Measurements from ENCODE around the gene SLC6A18.

The SLC6A18 gene

GRCh38 chr5:1219768-1220100 is 5.4 kb upstream of the SLC6A18 start:
- TF ChIP-seq, protein P1, sequence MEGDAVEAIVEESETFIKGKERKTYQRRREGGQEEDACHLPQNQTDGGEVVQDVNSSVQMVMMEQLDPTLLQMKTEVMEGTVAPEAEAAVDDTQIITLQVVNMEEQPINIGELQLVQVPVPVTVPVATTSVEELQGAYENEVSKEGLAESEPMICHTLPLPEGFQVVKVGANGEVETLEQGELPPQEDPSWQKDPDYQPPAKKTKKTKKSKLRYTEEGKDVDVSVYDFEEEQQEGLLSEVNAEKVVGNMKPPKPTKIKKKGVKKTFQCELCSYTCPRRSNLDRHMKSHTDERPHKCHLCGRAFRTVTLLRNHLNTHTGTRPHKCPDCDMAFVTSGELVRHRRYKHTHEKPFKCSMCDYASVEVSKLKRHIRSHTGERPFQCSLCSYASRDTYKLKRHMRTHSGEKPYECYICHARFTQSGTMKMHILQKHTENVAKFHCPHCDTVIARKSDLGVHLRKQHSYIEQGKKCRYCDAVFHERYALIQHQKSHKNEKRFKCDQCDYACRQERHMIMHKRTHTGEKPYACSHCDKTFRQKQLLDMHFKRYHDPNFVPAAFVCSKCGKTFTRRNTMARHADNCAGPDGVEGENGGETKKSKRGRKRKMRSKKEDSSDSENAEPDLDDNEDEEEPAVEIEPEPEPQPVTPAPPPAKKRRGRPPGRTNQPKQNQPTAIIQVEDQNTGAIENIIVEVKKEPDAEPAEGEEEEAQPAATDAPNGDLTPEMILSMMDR (IDR thresholded peaks at IDR 0.05; ENCODE audit: control insufficient read depth, insufficient read depth, low read depth, low read length, missing control alignments) = no peak
- no peak overlapping the region for H3K4me3 ChIP-seq (ENCODE audit: control insufficient read depth, low read depth, low read length)
- no peak for DNase-seq (ENCODE audit: low read depth)

DNA sequence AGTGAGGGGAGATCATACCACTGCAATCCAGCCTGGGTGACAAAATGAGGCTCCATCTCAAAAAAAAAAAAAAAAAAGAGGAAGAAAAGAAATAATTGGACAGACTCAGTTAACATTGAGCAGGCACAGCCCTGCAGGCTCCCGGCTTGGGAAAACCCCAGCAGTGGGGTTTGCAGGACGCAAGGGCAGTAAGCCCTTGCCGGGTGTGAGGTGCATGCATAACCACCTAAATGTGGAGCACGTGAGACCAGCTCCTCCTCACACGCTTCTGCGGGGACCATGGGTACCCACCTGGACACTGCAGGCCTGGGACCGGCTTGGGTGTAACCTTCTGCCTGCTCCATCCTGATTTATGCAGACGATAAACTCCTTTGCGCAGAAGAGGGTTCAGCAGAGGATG is 4.8 kb upstream of the SLC6A18 start:
- TF ChIP-seq, protein P1 (IDR thresholded peaks at IDR 0.05; ENCODE audit: control insufficient read depth, insufficient read depth, low read depth, low read length, missing control alignments) = no peak
- no peak for DNase-seq (ENCODE audit: low read depth)
- H3K4me3 ChIP-seq (ENCODE audit: control insufficient read depth, low read depth, low read length) = no peak overlapping the region

DNA sequence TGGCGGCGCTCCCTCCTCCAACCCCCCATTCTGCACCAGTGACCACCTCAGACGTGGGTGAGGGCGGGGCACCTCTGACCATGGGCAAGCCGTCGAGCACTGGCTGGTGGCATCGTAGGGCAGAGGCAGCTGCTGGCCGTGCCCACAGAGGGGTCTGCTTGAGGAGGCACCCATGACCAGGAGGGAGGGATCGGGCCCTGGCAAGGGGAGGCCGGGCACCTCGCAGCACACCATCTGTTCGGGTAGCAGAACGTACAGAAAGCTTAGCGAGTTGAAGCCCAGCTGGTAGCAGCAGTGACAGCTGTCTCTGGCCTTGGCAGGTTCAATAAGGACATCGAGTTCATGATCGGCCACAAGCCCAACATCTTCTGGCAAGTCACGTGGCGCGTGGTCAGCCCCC is 4.3 kb upstream of the SLC6A18 start:
- TF ChIP-seq, protein P1 (IDR thresholded peaks at IDR 0.05; ENCODE audit: control insufficient read depth, insufficient read depth, low read depth, low read length, missing control alignments) = no peak
- no peak overlapping the region for H3K4me3 ChIP-seq (ENCODE audit: control insufficient read depth, low read depth, low read length)
- no peak for DNase-seq (ENCODE audit: low read depth)

GRCh38 chr5:1221721-1222120 is 3.5 kb upstream of the SLC6A18 start:
- H3K4me3 ChIP-seq (ENCODE audit: control insufficient read depth, low read depth, low read length) = no peak overlapping the region

DNA sequence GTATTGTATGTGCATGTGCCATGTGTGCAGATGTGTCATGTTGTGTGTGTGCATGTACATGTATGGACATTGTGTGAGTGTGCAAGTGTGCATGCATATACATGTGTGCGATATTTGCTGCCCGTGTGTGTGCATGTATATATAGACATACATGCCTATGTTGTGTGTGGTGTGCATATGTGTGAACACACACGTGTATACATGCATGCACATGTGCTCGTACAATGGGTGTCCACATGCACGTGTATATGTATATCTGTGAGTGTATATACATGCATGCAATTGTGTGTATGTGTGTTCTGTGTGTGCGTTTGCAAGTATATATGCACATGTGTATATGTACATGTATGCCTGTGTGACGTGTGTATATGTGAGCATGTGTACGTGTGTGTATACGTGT is 3.0 kb upstream of the SLC6A18 start:
- no peak for DNase-seq (ENCODE audit: low read depth)
- no peak overlapping the region for H3K4me3 ChIP-seq (ENCODE audit: control insufficient read depth, low read depth, low read length)
- TF ChIP-seq, protein P1 (IDR thresholded peaks at IDR 0.05; ENCODE audit: control insufficient read depth, insufficient read depth, low read depth, low read length, missing control alignments) = no peak

More at GRCh38 chr5:1221721-1222120, 3.5 kb upstream of the SLC6A18 start:
- no peak for DNase-seq (ENCODE audit: low read depth)
- TF ChIP-seq, protein P1 (IDR thresholded peaks at IDR 0.05; ENCODE audit: control insufficient read depth, insufficient read depth, low read depth, low read length, missing control alignments) = no peak

DNA sequence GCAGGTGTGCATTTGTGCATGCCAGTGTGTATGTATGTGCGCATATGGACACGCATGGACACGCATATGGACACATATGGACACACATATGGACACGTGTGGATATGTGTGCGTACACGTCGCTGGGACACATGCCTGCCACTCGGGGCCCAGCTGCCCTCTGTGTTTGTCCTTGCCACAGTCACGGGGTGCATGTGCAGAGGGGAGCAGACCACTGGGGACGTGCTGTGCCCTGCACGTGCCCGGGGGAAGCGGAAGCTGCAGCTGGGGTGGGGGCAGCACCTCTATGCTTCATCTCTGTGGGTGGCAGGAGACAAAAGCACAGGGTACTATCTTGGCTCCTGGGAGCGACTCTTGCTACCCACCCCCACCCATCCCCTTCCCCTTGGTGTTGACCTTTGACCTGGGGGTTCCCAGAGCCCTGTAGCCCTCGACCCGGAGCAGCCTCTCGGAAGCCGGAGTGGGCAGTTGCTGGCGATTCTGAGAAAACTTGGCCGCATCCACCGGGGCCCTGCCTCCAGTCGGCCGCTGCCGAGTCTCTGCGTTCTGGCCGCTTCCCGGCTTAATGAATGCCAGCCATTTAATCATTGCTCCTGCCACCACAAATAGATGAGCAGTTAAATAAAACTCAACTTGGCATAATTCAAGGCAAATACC is 2.4 kb upstream of the SLC6A18 start:
- TF ChIP-seq, protein P1 (IDR thresholded peaks at IDR 0.05; ENCODE audit: control insufficient read depth, insufficient read depth, low read depth, low read length, missing control alignments) = no peak
- H3K4me3 ChIP-seq (ENCODE audit: control insufficient read depth, low read depth, low read length) = no peak overlapping the region
- no peak for DNase-seq (ENCODE audit: low read depth)

GRCh38 chr5:1223278-1223670 is 1.9 kb upstream of the SLC6A18 start:
- TF ChIP-seq, protein P1 (IDR thresholded peaks at IDR 0.05; ENCODE audit: control insufficient read depth, insufficient read depth, low read depth, low read length, missing control alignments) = no peak
- DNase-seq (ENCODE audit: low read depth) = no peak
- no peak overlapping the region for H3K4me3 ChIP-seq (ENCODE audit: control insufficient read depth, low read depth, low read length)
